Fibroblast of peridontal ligament (primary cell): Measurements from ENCODE around the gene GPR15LG.
"Not testable (repeated sequence)": the region's sequence is repeated elsewhere in the genome, so short reads cannot be mapped to it uniquely, and the experiment has no call there.

Experiments used
- DNase-seq: peaks from one replicate; pipeline ENCODE4 v3.0.0-alpha.2; 2010; ENCODE audit errors: extremely low read depth

Gene GPR15LG

GRCh38 chr10:84166620-84167288, 6.8 kb upstream of the GPR15LG start:
- DNase-seq: no peak

DNA sequence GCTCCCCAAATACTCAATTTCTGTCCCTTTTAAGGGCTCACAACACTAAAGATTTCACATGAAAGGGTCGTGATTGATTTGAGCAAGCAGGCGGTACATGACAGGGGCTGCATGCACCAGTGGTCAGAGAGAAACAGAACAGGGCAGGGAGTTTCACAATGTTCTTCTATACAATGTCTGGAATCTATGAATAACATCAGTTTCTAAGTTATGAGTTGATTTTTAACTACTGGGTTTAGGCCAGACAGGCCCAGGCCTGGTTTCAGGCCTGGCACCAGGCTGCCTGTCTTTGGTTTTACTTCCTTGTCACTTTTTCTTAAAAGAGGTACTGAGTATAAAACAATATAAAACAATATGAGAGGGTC, 6.3 kb upstream of the GPR15LG start:
- DNase-seq: not testable (repeated sequence)

GRCh38 chr10:84168382-84168781, 5.2 kb upstream of the GPR15LG start:
- not testable (repeated sequence) for DNase-seq

DNA sequence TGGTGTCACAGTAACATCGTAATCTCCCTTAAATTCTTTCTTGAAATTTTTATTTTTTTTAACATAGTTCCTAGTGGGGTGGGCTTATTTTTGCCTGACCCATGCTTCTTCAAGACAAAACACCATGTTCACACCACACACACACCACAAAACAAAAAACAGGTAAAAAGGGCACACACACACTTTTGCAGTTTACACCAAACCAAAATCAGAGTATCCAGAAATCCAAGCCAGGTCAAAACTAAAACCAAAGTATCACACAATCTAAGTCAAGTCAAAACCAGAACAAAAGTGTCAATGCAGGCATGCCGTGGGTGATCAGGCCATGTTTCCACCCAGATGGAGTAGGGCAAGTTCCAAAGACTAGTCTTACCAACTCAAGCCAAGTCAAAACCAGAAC, 2.4 kb upstream of the GPR15LG start:
- DNase-seq: not testable (repeated sequence)

- not testable (repeated sequence) for DNase-seq
These were observed 1.7 kb upstream of the GPR15LG start for GRCh38 chr10:84171700-84172466.

DNA sequence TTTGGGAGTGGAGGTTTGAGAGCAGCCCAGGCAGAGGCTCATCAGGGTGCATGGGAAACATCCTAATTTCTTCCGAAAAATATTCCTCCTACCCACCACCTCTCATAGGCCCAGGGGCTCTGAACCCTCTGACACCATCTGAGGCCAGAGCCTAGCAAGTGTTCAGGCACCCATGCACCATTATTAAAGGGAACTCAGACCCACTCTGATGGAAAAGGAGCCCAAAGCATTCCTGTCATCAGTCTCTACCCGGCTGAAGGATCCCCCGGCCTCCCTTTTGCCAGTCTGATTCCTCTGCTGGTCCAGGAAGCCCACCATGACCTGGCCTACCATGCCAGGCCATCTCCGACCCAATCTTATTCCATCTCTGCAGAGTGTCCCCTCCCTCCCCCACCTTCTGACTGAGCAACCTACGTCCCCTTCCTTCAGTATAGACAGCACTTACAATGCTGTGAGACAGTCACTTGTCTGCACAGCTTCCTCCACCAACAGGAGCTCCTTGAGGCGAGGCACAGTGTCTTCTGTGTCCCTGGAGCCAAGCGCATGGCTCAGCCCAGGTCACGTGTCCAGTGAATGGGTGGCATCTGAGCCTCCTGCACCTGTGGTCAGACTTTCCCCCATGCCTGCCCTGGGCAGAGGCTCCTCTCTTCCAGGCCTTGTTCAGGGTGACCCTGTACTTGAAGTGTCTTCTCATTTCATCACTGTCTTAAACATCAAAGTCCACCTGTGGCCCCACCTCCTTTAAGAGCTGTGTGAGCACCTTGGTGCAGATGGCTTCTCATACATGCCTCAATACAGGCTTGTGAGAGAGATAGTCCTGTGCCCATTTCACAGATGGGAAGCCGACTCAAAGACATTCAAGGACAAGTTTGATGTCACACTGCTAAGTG, 889 bp upstream of the GPR15LG start:
- no peak for DNase-seq

GRCh38 chr10:84175436-84175835, 1.8 kb downstream of the GPR15LG start:
- DNase-seq: no peak

DNA sequence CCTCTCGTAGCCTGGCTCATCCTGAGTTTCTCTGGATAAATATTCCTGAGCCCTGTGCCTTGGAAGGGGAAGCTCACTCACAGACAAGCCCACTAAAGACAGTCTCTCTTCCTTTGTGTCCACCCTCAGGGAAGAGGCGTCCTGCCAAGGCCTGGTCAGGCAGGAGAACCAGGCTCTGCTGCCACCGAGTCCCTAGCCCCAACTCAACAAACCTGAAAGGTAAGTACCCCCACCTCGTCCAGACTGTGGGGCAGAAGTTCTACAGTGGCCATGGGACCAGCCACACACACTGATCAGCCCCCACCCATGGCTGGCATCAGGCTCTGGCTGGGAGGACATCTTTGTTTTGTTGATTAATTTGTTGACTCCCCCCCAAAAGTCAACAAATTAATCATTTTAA, 2.8 kb downstream of the GPR15LG start:
- no peak for DNase-seq

DNA sequence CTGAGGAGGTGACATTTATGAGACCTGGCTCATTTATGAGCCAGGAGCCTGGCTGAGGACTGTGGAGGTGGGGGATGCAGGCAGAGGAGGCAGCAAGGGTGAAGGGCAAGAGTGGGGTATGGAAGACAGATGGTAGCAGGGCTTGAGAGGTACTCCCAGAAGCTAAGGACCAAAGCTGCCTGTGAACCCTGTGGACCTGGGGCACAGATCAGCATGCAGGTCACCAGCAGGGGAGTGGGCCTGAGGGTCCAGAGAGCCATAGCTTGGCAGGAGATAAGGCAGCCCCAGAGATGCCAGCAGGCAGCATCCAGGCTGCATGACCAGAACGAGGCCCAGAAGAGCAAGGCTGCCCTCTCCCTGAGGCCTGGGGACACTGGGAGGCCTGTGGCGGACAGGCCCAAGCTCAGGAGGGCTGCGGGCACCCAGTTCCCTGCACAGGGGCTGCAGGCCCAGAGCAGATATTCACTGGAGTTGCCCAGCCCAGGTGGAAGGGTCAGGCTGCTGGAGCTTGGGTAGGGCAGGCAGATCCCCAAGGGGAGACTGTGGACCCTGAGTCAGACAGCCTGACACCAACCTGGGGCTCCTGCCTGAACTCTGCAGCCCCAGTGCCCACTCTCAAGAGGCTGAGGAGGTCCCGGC, 3.4 kb downstream of the GPR15LG start:
- DNase-seq: no peak

DNA sequence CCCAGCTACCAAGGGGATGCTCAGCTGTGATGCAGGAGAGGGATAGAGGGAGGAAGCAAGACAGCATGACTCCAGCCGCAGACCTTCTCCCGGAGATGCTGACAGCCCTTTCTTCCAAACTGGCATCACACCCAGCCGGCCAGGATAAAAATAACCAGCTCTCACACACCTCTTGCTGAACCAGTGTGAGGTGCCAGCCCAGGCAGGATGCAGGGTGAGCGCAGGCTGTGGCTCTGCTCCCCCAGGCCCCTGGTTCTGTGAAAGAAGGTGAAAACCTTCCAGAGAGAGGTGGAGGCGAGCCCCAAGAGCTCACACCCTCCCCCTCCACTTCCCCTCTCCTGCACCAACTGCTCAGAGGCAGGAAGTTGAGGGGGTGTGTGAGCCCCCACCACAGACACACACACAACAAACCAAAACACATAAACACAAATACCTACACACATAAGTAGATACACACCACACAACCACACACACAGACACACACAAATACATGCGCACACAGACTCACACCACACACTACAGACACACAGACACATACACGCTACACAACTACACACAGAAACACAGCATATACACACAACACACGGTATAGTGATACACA, 4.0 kb downstream of the GPR15LG start:
- DNase-seq: no peak

GRCh38 chr10:84178160-84178609, 4.6 kb downstream of the GPR15LG start:
- DNase-seq: no peak

- peak; percentile 37 for DNase-seq
These were observed 5.6 kb downstream of the GPR15LG start for GRCh38 chr10:84179059-84179710.

- not testable (repeated sequence) for DNase-seq
These were observed 6.8 kb downstream of the GPR15LG start for GRCh38 chr10:84180386-84180785.

DNA sequence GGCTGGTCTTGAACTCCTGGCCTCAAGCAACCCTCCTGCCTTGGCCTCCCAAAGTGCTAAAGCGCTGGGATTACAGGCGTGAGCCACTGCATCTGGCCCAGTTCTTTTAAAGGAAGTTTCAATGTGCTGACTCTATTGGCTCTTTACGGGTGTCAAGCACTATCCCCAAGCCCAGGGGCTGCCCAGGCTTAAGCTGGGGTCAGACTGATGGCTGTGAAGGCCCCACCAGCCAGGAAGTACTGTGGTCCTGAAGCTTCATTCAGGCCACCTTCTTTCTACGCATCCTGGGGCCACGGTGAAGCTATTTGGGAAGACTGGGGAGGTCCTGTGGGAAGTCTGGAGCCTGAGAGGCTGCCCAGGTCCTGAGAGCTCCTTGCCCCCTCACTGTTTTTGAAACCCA, 8.0 kb downstream of the GPR15LG start:
- no peak for DNase-seq

- no peak for DNase-seq
These were observed 10.9 kb downstream of the GPR15LG start for GRCh38 chr10:84184517-84184916.

- no peak for DNase-seq
These were observed 12.1 kb downstream of the GPR15LG start for GRCh38 chr10:84185526-84186175.

DNA sequence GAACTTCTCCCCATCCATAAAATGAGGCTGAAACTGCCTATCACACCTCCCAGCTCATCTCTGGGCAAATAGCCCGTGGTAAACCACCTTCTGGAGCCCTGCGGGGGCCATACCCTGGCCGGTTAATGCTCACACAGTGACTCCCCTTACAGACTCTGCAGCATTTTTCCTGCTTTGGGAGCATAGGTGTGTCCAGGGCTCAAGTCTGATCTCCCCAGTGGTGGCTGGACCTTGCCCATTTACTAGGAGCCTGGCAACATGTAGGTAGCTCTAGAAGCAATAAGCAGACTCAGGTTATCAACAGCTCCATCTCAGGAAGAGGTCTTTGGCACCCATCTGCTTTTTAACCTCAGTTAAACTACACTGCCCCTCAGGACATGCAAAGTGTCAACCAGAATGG, 15.2 kb downstream of the GPR15LG start:
- no peak for DNase-seq

DNA sequence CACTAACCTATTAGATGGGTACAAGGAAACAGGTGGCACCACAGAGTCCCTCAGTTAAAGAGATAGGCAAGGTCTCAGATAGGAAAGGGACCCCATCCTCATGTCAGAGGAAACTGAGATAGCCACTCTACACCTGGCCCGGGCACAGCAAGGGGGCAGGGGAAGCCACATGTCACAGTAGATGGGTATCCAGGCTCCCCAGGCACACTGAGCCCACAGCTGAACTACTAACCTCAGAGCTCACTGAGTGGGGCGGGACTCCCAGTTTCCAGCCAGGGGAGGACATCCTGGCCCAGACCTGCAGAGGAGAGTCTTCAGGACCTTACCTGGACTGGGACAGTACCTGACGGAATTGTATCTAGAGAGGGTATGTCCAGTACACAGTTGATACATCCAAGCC, 17.0 kb downstream of the GPR15LG start:
- DNase-seq: no peak

DNA sequence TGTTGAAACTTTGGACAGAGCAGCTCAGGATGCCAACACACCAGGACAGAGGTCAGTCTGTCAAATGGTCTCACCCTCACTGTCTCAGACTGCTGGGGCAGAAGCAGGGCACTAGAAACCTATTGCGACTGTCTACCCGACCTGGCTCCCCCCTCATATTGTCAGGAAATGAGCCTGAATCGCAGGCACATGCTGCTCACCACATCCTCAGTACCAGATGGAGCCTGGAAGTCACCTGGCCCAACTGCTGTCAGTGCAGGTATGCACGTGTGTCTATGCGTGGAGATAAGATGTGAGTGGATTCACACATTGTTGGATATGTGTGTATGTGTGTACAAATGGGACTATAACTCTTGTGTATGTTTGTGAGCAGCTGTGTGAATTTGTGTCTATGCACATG, 17.5 kb downstream of the GPR15LG start:
- no peak for DNase-seq

GRCh38 chr10:84193327-84193726, 19.7 kb downstream of the GPR15LG start:
- no peak for DNase-seq
